GF-D8 (cell line): Measurements from ENCODE around the gene DSP.

Source experiments
- DNase-seq: peaks from one replicate; lab custom pipeline; 2025; lab: John Stamatoyannopoulos, UW

The DSP gene

DNA sequence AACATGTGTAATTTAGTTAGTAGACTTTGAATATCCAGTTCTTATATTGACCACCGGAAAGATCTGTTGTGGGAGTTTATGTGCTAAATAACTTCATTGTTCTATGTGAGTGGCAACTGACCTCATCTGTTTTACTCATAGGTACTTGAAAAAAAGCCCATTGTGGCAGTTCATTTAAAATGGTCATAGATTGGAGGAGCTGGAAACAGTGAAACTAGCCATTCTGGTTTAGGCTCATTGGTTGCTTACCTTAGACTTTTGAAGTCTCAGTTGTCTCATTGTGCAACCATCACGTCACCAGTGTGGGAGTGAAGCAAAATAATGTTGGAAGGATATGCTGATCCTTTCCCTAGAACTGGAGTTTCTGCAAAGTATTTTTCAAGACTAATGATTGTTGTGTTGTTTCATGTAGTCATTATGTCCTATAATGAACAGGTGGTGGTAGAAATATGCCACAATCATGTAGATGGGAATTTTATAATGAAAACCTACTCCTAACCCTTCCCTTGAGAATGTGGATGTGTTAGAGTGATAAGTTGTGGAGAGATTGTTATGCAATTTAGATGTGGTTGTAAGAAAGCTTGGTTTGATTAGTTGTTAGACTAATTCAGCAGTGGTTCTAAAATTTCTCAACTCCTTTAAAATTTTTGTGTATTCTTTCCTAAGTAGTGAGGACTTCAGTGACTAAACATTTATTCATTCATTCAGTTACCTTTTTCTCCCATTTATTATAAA lies 18.3 kb downstream of the DSP start:
- no peak for DNase-seq

DNA sequence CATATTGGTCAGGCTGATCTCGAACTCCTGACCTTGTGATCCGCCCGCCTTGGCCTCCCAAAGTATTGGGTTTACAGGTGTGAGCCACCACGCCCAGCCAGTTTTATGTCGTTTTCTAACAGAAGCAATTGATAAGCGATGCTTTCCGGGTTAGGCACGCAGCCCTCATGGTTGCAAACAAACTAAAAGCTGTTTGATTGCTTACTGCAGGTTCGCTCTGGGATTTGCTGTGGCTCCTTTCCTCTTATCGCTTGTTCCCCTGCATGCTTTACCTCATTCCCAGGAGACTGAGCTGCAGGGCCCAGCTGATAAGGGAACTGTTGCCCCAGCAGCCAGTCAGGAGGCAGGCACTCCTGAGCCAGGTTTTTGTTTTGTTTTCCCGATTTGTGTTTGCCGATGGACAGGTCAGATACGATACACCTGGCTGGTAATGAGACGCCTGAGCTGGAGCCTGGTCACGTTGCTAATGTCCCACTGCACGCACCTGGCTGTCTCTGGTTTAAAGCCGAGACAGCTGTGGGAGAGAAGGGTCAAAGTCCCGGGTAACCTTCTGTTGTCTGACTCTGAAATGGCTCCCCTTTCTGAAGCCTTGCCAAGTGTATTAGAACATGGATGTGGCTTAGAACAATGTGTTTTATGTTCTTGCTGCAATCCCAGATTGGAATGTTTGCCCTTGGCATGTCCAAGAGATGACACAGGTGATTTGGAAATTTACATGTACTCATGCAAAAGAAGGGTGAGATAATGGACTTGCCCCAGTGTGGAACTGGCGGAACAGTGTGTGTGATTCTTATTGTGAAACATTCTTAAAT lies 19.9 kb downstream of the DSP start:
- DNase-seq = no peak

DNA sequence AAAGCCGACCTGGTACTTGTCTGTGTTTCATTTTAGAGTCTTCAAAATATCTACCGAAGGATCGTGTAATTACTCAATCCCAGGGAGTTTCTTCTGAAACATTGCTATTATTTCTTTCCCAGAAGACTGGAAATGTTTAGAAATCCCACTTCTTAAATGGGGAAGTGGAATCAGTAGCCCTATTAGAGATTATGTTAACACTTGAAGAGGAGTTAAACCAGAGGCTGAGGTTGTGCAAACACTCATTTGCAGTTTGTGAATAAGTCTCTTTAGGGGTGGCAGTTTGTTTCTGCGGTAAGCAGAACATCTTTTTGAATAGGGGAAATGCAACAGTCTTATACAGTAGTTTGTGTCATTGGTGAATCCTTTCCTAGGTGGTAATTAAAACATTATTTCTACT lies 21.3 kb downstream of the DSP start:
- DNase-seq = no peak

DNA sequence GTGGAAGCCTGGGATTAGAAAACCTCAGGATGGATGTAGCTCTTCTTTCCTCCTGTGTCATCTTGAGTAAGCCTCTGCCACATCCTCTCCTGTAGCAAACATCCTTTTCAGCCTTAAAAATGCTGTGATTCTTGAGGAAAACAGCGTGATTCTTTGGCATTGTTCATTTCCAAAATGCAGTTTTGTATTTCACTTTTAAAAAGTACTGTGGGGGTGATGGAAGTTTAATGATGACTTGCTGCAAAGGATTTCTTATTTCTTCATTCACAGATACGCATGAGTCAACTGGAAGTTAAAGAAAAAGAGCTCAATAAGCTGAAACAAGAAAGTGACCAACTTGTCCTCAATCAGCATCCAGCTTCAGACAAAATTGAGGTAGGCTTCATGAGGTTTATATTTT lies 24.6 kb downstream of the DSP start:
- no peak for DNase-seq

DNA sequence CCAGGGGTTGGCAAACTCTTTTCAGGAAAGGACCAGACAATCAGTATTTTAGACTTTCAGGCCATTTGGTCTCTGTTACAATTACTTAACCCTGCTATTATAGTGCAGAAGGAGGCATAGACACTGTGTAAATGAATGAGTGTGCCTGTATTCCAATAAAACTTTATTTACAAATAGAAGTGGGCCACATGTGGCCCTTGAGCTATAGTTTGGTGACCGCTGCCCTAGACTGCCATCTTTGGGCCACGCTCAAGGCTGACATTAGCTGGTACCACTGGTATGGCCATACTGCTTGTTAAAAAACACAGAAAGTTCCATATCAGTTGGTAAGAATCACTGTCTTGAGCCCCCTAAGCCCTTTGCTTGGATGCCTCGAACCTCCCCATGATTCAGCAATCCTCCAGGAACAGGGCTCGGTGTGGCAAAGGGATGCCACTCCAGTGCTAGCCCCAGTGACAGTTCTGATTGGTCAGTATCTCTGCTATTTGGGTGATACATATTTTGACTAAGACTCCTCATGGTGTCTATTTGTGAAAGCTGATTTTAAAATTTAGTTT lies 25.2 kb downstream of the DSP start:
- no peak for DNase-seq

DNA sequence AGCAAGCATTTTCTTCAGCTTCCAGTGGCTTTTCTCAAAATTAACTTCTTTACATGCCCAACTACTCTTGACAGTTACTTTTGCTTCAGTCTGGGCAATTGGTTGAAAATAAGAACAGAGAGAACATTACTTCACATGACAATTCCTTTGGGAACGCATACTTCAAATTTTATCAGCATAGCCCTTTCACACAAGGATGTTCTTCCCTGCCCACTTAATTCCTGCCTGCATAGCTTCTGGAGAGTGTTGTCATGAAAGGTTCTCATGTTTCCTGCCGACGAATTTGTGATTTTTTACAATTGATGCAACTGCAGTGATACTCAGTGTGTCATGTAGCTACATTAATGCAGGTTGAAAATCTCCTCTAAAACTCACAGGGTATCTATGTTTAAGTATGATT lies 26.6 kb downstream of the DSP start:
- no peak for DNase-seq

DNA sequence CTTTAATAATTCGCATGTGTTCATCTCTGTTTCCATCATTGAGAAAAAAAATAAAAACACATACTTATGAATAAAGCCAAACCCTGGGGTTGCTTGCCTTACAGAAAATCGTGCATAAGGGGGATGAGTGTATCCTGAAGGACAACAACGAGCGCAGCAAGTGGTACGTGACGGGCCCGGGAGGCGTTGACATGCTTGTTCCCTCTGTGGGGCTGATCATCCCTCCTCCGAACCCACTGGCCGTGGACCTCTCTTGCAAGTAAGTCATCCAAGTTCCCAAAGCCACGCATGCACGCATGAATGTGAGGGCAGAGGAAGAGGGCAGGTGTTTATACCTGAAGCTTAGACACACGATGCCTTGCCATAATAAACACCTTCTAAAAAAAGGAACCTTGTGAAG lies 27.6 kb downstream of the DSP start:
- DNase-seq = no peak

DNA sequence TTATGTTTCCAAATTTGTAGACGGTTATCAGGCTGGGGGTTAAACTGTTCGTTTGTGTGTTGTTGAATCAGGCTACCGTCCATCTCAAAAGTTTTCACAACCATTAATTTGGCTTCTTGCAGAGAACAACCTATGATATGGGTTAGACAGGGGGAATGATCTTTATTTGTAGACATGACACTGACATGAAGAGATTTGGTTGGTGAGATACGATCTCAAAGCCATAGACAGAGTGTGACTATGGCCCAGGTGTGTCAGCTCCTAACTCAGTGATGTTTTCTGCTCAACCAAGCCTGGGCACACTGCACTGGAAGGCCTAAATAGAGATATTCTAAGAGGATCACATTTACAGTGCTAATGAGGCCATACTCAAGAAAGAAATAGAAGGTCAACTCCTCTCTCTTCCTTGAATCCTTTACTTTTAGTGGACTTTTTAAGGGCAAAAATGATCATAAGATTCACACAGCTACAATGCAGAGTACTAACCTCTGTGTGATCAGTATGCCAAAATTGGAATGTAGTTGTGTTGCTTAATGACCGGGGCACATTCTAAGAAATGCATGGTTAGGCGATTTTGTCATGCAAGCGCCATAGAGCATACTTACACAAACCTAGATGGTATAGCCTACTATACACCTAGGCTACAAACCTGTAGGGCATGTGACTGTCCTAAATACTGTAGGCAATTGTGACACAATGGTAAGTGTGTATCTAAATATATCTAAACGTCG lies 30.9 kb downstream of the DSP start:
- no peak for DNase-seq

DNA sequence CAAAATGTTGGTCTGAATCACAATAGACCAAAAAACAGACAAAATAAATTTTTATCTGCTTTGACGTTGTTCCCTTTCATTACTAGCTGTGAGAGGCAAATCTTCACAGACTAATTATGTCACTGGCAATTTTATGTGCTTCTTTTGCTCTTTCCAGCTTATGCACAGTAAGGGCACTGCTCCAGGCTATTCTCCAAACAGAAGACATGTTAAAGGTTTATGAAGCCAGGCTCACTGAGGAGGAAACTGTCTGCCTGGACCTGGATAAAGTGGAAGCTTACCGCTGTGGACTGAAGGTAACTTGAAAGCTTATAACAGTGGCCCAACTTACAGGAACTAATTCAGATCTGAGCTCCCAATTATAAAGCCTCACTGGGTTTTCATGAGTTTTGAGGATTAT lies 33.0 kb downstream of the DSP start:
- DNase-seq = no peak

DNA sequence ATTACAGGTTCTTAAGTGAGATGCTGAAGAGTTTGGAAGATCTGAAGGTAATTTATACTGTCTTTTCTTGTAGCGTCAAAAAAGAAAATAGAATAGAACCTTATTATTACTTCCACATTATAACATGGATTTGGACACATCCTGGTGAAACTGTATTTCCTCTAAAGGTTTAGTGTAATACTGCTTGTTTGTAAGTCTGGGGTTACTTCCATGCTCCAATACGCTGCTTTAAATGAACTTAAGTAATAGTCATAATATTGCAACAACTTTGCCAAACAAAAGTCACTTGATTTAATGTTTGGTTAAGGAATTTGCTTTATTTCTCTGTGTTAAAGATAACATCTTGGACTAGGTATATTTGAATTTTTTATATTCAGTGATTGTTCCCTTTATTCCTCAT lies 37.0 kb downstream of the DSP start:
- no peak for DNase-seq

DNA sequence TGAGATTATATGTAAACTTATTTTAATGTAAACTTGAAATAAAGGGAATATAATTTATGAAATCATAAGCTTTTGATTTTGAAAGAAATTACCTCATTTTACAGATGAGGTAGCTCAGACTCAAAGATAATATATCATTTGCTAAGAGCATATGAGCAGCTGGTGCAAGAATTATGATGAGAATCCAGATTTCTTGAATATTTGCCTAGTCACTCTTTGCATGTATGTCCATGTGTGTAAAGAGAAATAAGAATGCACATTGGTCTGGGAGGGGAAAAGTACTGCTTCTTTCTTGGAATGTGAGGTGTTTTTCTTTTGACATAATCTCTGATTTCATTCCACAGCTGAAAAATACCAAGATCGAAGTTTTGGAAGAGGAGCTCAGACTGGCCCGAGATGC lies 37.5 kb downstream of the DSP start:
- DNase-seq = no peak

DNA sequence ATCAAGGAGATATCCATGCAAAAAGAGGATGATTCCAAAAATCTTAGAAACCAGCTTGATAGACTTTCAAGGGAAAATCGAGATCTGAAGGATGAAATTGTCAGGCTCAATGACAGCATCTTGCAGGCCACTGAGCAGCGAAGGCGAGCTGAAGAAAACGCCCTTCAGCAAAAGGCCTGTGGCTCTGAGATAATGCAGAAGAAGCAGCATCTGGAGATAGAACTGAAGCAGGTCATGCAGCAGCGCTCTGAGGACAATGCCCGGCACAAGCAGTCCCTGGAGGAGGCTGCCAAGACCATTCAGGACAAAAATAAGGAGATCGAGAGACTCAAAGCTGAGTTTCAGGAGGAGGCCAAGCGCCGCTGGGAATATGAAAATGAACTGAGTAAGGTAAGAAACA lies 38.4 kb downstream of the DSP start:
- no peak for DNase-seq

DNA sequence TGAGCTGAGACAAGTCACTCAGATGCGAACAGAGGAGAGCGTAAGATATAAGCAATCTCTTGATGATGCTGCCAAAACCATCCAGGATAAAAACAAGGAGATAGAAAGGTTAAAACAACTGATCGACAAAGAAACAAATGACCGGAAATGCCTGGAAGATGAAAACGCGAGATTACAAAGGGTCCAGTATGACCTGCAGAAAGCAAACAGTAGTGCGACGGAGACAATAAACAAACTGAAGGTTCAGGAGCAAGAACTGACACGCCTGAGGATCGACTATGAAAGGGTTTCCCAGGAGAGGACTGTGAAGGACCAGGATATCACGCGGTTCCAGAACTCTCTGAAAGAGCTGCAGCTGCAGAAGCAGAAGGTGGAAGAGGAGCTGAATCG lies 39.1 kb downstream of the DSP start:
- DNase-seq = no peak

DNA sequence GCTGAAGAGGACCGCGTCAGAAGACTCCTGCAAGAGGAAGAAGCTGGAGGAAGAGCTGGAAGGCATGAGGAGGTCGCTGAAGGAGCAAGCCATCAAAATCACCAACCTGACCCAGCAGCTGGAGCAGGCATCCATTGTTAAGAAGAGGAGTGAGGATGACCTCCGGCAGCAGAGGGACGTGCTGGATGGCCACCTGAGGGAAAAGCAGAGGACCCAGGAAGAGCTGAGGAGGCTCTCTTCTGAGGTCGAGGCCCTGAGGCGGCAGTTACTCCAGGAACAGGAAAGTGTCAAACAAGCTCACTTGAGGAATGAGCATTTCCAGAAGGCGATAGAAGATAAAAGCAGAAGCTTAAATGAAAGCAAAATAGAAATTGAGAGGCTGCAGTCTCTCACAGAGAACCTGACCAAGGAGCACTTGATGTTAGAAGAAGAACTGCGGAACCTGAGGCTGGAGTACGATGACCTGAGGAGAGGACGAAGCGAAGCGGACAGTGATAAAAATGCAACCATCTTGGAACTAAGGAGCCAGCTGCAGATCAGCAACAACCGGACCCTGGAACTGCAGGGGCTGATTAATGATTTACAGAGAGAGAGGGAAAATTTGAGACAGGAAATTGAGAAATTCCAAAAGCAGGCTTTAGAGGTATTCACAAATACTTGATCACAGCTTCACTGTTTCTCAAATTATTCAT lies 39.6 kb downstream of the DSP start:
- no peak for DNase-seq

DNA sequence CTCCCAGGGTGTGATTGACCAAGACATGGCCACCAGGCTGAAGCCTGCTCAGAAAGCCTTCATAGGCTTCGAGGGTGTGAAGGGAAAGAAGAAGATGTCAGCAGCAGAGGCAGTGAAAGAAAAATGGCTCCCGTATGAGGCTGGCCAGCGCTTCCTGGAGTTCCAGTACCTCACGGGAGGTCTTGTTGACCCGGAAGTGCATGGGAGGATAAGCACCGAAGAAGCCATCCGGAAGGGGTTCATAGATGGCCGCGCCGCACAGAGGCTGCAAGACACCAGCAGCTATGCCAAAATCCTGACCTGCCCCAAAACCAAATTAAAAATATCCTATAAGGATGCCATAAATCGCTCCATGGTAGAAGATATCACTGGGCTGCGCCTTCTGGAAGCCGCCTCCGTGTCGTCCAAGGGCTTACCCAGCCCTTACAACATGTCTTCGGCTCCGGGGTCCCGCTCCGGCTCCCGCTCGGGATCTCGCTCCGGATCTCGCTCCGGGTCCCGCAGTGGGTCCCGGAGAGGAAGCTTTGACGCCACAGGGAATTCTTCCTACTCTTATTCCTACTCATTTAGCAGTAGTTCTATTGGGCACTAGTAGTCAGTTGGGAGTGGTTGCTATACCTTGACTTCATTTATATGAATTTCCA lies 43.9 kb downstream of the DSP start:
- DNase-seq = no peak

DNA sequence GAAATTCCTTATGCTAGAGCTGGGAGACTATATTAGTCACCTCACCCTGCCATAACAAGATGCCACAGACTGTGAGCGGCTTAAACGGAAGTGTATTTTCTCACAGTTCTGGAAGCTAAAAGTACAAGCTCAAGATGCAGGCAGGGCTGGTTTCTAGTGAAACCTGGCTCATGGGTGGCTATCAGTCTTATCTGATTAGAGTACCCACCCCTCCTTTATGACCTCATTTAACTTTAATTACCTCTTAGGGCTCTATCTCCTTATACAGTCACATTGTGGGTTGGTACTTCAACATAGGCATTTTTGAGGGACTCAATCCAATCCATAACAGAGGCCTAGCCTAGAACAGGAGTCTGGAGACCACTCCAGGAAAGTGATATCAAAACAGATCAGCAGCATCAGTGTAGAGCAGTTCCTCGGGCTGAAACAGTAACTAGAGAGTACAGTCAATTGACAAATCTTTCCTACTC lies 46.2 kb downstream of the DSP start:
- DNase-seq = no peak

DNA sequence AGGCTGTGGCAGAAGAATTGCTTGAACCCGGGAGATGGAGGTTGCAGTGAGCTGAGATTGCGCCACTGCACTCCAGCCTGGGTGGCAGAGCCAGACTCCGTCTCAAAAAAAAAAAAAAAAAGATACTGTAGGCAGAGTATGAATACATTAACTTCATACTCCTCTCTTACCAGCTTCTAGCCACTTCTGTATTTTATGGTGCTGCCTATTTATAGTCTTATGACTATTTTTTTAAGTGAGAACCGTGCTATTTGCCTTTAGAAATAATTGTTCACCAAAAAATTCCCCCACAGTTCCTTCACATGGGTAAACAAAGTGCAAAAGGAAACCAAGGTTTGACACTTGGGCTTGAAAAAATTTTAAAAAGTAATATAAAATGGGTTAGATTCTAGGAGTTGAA lies 47.0 kb downstream of the DSP start:
- DNase-seq = no peak

DNA sequence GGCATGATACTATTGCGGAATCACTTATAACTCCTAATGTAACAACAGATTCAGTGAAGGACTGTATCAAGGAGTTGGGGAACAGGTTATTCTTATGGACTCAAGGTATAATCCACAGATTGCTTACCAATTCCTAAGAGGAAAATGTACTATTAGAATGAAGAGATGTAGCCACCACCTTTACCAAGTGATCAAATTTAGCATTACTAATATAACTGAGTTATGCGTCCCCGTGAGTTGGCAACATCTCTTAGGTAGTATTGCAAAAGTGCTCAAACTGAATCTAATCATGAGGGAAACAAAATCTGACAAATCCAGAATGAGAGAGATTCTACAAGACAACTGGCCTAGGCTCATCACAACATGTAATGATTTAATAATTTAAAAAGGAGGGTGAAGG lies 47.8 kb downstream of the DSP start:
- no peak for DNase-seq

DNA sequence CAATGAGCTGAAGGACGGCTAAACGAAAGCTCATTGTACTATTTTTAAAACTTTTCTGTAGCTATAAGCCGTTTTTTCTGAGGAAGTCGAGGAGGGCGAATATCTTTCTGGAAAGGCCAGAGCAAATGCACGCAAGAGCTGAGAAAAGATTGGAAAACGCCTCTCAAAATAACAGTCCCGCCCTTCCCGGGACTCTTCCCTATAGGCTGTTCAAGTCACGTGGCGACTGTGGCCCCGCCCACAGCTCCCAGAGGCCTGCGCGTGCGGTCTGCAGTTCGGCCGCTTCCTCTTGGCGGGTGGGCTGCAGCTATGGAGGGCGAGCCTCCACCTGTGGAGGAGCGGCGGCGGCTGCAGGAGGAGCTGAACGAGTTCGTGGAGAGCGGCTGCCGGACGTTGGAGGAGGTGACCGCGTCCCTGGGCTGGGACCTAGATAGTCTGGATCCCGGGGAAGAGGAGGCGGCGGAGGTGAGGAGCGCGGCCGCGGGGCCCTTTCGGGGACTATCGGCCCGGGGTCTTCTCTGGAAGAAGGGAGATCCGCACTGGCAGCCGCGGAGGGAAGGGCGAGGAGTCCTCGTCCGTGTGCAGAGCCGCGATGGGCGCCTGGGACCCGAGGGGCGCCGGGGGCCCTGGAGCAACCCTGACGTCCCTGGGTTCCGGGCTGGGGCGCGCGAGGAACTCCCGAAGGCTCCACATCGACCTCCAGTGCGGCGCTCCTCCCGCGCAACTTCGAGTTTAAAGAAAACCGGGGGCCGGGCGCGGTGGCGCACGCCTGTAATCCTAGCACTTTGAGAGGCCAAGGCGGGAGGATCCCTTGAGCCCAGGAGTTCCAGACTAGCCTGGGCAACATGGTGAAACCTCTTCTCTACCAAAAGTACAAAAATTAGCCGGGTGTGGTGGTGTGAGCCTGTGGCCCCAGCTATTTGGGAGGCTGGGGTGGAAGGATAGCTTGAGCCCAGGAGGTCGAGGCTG lies 48.8 kb downstream of the DSP start, which contains the start of gene SNRNP48:
Gene SNRNP48, plus strand, starts transcription at position 250 of the 969 bp plus-strand sequence. Its CDS starts 60 bp downstream, at position 310.
- DNase-seq = peak; percentile 69

DNA sequence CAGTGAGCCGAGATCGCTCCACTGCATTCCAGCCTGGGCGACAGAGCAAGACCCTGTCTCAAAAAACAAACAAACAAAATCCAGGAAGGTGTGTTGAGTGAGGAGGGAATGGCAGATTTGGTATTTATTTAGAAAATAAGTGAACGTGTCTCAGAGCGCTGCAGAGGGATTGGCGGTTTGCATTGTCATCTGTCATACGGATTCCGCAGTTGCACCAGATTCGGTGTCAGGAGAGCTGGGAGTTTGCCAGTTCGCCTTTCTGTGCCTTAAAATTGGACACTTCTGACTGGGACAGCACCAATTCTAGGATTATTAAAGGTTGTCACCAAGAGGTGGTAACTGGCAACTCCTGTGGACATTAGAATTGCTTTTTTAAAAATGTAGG lies 49.4 kb downstream of the DSP start:
- DNase-seq = no peak
